Epithelial cell of proximal tubule (primary cell): ENCODE data around the gene ARHGEF1. TPM values are rescaled to one million over a fixed set of nuclear protein-coding genes. Genes with fewer than 3 reads are reported as not detected.
"Not testable (repeated sequence)": the region's sequence is repeated elsewhere in the genome, so short reads cannot be mapped to it uniquely, and the experiment has no call there.

Experiments
- DNase-seq: peaks from one replicate; pipeline ENCODE4 v3.0.0-alpha.2; 2011; ENCODE audit warnings: low read depth
- H3K4me3 ChIP-seq: 2 replicates; pipeline ENCODE4 v1.5.1; 2011; ENCODE audit warnings: low read depth, mild to moderate bottlenecking, low read length
- total RNA-seq: library from RNA; depleted of rRNA; stranded (reverse); fragments of >200 nt; gene quantifications from 2 replicates; pipeline ENCODE4 v1.2.3, GENCODE V29; 2015
- TF ChIP-seq, protein P1 (sequence below): conservative IDR thresholded peaks from 2 replicates; pipeline ENCODE4 v1.5.1; 2012; ENCODE audit warnings: low read depth, mild to moderate bottlenecking, low read length

ARHGEF1 gene
- total RNA-seq, 1 donor from 2014 or later = 65.9 TPM

DNA sequence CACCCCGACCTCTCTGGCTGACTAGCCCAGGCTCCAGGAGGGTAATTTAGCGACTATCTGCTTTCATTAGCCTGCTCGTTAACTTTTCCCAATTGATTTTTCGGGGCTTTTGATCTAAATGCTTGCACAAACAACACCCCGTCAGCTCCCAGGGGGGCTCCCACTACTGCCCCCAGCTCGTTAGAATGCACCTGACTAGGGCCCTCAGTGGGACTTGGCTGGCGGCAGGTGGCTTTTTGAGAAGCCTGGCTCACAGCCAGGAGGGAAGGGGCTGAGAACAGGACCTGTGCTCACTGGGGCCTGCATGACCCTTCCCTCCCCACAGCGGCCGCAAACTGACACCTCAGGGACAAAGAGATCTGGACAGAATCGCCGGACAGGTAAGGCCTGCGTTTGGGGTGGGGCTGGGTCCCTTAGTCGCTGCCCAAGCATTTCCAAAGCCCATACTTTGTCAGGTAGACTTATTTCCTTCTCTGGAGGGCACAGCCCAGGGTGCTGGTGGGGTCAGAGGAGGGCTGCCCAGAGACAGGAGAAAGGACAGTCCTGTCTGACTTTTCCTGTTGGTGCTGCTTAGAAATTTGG lies 13.5 kb upstream of the ARHGEF1 start:
- H3K4me3 ChIP-seq = no peak overlapping the region
- TF ChIP-seq, protein P1, sequence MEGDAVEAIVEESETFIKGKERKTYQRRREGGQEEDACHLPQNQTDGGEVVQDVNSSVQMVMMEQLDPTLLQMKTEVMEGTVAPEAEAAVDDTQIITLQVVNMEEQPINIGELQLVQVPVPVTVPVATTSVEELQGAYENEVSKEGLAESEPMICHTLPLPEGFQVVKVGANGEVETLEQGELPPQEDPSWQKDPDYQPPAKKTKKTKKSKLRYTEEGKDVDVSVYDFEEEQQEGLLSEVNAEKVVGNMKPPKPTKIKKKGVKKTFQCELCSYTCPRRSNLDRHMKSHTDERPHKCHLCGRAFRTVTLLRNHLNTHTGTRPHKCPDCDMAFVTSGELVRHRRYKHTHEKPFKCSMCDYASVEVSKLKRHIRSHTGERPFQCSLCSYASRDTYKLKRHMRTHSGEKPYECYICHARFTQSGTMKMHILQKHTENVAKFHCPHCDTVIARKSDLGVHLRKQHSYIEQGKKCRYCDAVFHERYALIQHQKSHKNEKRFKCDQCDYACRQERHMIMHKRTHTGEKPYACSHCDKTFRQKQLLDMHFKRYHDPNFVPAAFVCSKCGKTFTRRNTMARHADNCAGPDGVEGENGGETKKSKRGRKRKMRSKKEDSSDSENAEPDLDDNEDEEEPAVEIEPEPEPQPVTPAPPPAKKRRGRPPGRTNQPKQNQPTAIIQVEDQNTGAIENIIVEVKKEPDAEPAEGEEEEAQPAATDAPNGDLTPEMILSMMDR = no peak
- no peak for DNase-seq

DNA sequence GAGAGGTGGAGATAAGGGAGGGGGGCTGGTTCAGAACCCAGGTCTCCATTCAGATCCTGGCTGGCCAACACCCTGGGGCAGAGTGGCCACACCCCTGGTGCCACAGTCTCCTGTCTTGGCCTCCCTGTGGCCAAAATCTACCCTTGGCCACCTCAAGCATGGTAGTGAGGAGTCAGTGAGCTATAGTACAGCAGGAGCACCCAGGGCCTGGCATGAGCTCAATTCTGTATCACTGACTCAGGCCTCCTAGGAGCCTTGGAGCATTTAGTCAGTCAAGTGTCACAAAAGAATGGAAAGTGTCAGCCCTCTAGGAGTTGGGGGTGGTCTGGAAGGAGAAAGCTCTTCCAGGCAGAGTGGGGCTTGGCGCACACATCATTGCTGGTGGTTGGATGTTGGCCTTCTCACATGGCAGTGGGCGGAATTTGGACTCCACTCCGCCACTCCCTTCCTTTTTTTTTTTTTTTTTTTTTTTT lies 12.5 kb upstream of the ARHGEF1 start:
- no peak for DNase-seq
- H3K4me3 ChIP-seq = no peak overlapping the region
- TF ChIP-seq, protein P1 = no peak

DNA sequence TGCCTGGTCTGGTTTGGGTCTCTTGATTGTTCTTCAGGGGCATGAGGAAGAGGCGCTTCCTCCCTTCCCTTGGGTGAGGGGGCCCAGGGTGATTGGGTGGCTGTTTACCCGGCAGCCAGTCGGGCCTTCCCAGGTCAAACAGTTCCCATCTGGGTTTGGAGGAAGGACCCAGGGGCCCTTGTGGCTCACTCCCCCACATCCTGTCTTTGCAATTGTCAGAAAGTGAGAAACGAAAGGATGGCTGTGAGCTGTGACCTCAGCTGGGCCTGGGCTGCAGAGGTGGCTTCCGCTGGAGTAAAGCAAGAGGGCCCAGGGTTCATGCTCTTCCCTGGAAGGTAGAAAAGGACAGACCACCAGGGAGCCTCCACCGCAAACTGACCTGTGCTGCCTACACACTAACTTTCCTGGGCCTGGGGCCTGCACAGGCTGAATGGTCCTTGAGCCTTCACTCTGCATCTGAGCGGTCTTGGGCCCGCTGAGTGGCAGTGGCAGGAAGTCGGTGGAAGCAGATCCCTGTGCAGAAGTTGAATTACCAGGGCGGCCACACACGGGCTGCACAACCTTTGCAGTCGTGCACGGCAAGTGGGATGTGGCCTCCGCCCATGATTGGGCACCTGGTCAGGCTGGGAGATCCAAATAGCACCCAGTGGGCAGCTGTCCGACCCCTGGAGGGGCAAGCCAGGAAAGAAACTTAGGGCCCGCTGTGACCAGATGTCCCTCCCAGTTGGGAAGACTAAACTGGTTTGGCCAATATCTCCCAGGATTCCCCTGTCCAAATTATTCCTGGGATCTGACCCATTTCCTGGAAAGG lies 11.2 kb upstream of the ARHGEF1 start:
- DNase-seq = no peak
- TF ChIP-seq, protein P1 = no peak
- H3K4me3 ChIP-seq = no peak overlapping the region

DNA sequence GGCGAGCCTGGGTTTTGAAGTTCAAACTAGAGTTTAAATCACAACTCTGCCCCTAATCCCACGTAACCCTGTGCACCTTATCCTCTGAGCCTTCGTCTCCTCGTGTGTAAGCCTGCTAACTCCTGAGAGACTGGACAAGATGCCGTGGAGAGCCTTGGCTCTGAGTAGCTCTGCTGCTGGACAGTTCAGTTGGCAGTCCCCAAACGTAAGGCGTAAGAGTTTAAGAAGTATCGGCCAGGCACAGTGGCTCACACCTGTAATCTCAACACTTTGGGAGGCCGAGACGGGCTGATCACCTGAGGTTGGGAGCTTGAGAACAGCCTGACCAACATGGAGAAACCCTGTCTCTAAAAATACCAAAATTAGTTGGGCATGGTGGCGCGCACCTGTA lies 10.6 kb upstream of the ARHGEF1 start:
- DNase-seq = no peak
- TF ChIP-seq, protein P1 = no peak
- H3K4me3 ChIP-seq = no peak overlapping the region

DNA sequence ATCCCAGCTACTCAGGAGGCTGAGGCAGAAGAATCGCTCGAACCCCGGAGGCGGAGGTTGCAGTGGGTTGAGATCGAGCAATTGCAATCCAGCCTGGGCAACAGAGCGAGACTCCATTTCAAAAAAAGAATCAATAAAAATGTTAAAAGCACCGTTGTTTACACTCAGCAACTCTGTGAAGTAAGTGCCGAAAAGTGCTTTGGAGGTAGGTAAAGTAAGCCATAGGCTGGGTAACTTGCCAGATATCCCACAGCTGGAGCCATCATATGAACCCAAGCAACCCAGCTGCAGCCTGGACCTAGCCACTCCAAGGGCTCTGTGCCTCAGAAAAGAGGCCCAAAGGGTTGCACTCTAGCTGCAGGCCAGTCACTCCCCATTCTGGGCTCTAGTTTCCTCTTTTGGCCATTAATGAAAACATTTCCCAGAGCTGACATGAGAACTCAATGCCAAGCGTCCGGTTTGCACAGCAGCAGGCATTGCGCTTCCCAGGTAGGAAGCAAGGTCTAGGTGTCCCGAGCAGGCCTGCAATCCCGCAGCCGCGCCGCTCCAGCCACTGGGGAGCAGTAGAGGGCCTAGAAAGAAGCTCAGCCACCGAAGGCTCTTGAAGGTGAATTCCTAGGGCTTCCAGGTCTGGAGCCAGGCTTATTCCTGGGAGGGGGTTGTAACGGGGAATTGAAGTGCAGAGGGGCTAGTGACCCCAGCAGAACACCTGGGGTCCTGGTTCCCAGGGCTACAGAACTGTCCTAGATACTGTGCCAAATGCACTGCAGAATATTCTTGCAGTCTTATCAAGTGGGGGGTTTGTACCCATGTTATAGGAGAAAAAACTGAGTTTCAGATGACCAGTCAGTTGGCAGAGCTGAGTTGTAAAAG lies 10.0 kb upstream of the ARHGEF1 start:
- TF ChIP-seq, protein P1 = peak; percentile 79
- DNase-seq = no peak
- H3K4me3 ChIP-seq = no peak overlapping the region

DNA sequence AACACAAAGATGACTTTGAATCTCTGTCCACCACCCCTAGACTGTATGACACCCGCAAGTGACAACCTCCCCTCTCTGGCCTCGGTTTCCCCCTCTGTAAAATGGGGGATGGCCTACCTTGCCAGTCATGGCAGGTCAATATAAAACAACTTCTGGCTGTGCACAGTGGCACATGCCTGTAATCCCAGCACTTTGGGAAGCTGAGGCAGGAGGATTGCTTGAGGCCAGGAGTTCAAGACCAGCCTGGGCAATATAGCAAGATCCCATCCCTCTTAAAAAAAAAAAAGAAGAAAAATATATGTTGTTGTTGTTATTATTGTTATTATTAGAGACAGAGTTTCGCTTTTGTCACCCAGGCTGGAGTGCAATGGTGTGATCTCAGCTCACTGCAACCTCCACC lies 7.0 kb upstream of the ARHGEF1 start:
- not testable (repeated sequence) for DNase-seq, H3K4me3 ChIP-seq
